RPMI8226 (cell line): ENCODE results near the gene DIP2C.

ENCODE experiments used
- DNase-seq: peaks from one replicate; pipeline ENCODE4 v3.0.0-alpha.2; 2015

DIP2C gene

DNA sequence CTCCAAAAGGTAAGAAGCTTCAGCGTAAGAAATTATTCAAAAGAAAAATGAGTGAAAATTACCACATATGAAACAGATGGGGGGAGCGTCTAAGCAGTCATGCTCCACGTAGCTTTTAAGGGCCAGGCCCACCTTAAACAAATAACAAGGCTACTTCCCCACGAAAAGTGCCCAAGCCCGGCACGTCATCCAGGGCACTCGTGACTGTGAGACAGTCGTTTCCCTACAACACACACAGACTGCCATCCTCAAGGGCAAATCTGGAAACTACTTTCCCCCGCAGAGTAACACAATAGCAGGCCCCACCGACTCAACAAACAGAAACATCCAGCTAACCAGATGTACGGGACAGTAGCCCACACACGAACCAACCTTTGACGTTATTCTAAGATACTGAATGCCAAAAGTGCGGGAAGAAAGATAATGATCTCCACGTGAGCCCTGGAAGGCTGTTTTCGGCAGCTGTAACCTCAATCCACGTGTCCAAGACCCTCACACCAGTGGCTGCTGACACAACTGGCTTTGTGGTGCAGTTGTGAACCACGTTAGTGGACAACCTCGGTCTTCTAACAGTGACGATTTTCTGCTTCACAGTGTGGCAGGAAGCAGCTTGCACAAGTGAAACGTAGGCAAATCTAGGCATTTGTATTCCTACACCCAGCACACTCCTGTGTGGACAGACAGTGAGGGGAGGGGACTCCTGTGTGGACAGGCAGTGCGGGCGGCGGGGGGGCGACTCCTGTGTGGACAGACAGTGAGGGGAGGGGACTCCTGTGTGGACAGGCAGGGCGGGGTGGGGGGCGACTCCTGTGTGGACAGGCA is 302.5 kb downstream of the DIP2C start:
- no peak for DNase-seq

DNA sequence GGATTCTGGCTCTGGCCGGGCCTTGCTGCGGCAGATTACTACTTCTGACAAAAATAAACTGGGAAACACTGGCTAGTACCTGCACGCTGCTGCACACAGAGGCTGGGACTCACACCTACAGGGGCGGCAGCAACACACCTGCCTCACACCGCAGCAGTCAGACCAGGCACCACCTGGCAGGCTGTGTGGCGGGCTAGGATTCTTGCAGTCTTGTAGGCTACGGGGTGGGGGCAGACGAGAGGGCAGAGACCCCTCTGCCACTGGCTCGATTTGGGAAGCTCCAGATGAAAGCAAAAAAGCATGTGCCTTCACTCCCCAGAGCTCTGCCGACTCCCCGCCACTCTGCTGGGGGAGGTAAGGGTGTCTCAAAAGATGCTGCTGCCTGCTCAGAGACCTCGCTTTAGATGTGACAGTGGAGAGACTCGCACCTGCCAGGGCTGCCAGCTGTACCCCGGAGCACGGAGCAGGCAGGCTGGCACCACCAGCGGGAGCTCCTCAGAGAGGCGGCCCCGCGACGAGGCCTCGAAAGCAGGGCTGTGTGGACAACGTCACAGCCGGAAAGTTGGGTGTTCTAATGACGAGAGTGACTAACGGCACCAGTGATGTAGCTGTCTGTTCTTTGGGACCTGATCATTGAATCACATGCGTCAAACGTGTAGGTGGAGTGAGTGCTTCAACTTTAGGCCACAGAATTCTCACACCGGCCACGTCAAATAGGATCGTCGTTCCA is 303.7 kb downstream of the DIP2C start:
- no peak for DNase-seq

DNA sequence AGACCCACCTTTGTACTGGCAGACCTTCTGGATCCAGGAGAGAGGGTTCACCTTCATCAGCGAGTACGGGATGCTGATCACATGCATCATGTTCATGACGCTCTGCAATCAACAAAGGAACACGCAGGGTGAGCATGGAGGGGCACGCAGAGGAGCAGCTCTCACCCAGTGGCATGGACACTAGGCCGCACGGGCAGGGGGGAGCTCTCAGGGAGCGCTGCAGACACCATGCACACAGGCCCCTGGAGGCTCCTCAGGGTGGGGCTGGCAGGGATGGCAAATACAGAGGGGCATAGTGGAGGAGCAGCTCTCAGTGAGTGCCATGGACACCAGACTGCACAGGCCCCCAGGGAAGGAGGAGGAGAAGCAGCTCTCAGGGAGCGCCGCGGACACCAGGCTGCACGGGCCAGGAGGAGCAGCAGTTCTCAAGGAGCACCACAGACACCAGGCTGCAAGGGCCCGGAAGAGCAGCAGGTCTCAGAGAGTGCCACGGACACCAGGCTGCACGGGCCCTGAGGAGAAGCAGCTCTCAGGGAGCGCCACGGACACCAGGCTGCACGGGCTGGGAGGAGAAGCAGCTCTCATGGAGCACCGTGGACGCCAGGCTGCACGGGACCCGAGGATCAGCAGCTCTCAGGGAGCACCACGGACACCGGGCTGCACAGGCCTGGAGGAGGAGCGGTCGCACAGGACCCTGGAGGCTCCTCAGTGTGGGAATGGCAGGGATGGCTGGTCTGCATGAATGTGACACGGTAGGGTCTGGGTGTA is 304.7 kb downstream of the DIP2C start:
- no peak for DNase-seq

DNA sequence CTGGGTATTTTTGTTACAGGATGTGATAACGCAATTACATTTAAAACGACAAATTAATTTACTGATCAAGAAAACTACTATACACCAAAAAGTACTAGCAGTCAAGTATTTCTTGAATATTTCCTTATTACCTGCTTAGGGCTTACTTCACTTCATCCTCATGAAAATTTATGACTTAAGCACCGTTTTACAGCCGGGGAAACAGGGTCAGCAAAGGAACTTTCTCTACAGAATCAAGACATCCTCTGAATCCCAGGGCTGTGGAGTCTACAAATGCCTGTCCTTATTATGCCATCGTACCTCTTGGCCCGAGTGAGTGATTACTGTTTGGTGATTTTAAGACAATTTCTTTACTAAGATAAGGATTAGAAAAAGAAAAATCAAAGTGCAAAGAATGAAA is 305.9 kb downstream of the DIP2C start:
- no peak for DNase-seq

DNA sequence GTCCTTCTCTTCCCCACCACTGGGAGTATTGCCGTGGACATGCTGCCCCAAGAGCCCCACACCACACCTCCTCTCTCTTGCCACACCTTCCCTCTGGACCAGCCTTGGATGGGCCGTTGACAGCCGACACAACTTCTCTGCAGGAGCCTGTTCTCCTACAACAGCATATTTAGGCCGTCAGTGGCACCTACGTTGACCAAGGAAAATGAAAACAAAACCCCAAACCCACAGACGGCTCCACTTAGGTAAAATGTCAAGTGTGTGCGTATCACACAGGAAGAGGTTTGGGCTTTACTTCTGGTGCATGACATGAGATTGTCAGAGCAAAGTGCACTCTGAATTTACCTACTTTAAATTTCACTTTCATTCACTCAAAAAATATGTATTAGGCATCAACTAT is 307.7 kb downstream of the DIP2C start:
- no peak for DNase-seq

DNA sequence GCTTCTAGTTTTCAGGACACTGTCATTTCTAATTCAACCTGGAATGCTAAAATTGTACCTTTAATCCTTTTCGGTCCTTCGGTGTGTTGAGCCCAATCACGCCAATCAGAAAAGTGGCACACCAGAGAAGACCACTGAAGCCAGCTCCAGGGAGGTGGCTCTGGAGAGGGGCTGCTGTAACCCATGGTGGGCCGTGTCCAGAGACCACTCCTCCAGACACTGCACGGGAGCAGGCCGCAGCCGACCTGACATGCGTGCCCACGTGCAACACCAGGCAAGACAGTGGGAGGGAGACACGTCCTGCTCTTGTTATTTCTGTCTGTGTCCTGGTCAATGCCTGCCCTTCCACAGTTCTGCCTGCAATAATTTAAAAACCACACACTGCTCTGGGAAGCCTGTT is 308.1 kb downstream of the DIP2C start:
- no peak for DNase-seq

DNA sequence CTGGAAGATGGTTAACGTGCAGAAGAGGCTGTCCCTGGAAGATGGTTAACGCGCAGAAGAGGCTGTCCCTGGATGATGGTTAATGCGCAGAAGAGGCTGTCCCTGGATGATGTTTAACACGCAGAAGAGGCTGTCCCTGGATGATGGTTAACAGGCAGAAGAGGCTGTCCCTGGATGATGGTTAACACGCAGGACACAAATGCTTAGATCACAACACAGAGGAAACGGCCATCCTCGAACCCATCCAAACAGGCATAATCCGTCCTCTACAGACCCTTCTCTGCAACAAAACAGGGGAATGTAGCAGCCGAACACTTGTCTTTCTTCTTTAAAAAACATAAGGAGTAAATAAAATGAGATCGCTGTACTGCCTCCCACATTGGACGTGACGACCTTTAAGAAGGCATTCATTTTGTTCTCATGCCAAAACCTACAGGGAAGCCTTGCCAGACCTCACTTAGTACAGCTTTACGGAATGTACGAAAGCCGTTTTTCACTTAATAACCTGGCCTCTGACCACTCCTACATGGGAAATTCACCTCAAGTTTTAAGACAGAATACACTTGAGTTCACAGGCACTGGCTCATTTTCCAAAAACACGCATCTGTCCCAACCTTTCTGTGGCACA is 309.0 kb downstream of the DIP2C start:
- no peak for DNase-seq

DNA sequence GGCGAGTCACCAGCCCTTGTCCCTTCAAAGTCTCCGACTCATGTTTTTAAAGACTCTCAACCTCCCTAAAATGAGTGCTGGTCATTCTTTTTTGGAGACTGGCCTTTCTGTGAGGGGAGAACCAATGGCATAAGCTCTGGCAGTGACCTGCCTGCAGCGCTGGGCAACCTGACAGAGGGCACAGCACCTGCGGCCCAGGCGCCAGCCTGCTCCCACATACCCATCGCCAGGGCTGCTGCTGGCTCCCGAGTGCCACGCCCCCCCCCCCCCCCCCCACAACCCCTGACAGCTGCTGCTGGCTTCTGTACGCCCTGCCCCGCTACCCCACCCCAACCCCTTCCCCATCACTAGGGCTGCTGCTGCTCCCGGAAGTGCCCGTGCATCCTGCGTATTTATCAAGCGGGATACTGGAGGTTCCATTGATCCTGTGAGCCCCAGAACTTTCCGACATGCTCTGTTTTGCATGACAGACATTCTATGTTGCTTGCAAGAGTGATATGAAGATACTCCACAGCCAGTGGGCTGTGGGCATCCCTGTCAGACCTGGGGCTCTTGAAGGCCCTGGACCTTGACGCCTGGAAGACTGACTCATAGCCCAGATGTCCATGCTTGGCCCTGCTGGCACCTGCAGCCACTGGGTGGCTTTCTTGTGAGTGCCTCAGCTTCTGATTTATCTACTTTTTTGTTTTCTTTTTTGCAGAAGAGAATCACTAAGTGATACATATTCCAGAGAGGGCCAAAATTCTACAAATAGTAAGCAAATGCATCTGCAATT is 310.4 kb downstream of the DIP2C start:
- DNase-seq: no peak

DNA sequence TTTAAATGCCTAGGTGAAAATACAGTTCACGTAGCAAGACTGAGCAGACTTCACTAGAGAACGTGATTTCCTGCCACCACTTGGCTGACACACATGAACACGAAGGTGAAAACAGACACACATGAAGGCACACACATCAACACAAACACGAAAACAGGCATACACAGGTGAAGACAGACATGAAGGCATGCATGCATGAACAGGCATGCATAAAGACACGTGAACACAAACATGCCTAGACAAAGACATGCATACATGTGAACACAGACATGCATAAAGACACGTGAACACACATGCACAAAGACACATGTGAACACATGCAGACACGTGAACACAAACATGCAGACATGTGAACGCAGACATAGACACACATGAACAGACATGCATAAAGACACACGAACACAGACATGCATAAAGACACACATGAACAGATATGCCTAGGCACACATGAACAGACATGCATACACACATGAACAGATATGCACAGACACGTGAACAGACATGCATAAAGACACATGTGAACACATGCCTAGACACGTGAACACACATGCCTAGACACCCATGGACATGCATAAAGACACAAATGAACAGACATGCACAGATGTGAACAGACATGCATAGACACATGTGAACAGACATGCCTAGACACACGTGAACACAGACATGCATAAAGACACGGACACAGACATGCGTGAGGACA is 311.1 kb downstream of the DIP2C start:
- DNase-seq: no peak

DNA sequence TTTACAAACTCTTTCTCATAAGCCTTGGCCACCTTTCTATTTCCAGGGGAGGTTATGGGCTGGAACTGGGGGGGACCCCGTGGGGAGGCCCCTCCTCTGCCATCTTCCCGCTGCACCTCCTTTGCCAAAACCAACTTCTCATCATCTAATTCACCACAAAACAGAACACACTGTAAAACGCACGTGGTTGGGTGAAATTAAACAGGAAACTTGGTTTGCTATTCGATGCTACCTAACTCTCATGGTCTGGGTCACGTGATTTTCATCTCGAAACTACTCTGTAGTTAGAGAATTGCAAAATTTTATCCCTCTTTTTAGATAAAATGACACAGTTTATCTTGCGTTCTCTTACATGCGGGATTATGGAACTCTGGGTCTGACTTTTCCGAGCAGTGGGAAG is 312.2 kb downstream of the DIP2C start:
- no peak for DNase-seq

DNA sequence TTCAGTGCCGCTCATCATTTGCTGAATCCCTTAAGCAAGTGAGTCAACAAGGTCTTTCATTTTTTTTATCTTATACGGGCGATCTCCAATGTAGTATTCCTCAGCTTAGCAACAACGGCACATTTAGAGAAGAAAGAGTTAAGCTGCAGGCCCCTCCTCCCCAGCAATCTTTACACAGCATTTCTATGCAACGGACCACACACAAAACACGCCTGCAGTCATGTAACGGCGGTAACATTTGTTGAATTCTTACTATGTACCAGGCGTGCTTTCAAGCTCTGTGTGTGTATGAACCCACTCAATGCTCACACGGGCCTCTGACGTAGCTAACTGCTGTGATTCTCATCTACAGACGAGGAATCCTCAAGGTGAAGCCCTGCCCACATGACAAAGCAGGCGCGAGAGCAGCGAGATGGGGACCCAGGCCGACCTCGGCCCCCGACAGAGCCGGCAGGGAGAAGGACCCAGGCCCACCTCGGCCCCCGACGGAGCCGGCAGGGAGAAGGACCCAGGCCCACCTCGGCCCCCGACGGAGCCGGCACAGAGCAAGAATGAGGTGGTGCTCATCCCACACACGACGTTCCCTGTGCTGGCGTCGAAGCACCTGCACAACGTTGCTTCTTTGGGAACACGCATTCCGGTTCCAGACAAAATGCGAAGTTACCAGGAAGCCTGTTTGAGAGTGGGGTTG is 313.5 kb downstream of the DIP2C start:
- no peak for DNase-seq

DNA sequence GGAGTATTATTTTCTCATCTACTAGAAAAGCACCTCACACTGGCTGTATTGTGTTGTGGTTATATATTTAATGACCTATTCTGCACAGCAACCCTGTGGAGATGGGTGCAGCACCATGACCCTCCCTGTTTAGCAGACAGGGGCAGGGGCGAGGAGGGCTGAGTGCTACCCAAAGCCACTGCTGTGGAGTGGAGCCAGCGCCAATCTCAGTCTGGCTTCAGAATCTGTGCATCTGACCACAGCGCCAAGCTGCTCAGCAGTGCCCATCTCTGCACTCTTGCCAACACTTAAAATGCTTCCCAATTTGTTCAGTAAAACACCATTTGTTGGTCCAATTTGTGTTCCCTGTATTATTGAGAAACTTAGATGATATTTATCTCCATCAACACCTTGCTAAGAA is 315.1 kb downstream of the DIP2C start:
- DNase-seq: no peak

DNA sequence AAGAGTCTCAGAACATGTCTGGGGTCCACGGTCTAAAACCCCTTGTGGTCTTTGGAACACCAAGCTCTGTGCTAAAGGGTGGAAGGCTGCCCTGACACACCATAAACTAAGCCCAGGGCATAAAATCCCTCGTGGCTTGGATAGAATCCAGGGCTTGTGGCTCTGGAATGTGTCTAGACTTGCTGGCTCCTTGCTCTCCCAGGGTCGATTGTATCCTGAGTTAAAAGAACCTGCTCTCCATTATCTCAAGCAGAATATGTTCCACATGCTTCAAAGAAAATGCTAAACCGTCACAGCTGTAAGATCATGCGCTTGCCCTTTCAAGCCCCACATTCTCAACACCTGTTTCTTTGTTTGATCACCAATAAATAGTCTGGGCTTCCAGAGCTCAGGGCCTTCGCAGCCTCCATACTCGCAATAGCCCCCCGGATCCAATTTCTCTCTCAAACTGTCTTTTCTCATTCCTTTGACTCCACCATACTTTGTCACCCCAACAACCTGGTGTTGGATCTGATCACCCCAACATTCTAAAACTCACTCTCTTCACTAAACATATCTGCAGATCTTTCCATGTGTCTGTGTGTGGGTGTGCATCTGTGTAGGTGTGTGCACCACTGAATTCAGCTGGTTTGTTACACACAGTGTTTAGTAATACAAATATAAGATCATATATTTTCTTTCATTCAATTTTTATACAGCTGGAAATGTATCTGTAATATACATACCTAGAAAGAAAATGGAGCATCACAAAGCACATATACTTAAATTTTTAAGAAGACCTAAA is 315.8 kb downstream of the DIP2C start:
- DNase-seq: no peak

DNA sequence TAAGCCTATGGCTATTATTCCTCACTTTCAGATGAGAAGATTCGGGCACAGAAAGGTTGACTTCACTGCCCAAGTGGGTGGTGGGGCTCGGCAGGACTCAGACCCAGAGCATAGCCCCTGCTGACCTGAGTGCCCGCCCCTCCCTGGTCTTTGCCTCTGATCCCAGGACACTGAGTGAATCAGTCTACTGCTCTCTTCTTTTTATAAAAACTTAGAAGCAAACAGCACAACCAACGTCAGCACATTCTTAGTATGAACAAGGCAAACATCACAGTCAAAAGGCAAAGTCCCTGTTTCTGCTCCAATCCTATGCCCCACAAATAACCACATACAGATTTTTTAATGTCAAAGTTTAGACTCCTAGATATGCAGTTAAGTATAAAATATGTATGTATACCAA is 316.5 kb downstream of the DIP2C start:
- DNase-seq: no peak

DNA sequence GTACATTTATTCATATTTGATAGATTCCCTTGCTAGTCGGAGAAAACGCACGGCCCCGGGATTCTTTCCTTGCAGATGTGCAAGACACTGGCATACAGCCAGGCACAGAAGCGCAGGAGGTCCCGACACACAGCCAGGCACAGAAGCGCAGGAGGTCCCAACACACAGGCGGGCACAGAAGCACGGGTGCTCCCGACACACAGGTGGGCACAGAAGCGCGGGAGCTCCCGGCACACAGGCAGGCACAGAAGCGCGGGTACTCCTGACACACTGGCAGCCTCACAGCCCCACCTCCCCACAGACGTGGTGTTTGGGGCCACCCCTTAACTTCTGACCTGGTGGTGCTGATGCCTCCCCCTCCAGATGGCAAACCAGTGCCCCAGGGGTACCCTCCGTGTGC is 316.9 kb downstream of the DIP2C start:
- DNase-seq: no peak

DNA sequence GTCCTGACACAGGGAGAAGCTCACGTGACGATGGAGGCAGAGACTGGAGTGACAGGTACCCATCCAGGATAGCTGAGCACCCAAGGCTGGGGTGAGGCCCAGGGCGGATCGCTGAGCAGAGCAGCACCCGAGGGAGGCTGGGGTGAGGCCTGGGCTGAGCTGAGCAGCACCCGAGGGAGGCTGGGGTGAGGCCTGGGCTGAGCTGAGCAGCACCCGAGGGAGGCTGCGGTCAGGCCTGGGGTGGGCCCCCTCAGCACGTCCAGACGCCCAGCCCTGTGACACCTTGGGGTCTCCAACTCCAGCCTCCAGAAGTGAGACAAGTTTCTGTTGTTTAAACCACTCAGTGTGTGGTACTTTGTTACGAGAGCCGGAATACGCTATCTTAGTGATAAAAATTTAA is 318.0 kb downstream of the DIP2C start:
- DNase-seq: no peak

DNA sequence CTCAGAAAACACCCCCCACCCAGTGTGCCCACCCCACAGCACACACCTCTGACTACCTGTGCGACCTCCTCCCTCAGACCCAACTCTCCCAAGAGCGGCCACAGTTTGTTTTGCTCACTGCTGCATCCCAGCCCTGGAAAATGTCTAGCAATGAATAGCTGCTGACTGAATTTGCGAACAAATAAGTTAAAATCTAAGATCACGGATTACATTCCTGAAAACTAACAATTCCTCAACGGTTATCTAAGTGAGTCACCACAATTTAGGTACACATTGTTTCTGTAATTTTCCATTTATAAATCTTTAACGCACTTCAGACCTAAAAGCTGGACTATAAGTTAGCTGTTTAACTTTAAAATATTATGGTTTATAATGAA is 319.0 kb downstream of the DIP2C start:
- DNase-seq: no peak

DNA sequence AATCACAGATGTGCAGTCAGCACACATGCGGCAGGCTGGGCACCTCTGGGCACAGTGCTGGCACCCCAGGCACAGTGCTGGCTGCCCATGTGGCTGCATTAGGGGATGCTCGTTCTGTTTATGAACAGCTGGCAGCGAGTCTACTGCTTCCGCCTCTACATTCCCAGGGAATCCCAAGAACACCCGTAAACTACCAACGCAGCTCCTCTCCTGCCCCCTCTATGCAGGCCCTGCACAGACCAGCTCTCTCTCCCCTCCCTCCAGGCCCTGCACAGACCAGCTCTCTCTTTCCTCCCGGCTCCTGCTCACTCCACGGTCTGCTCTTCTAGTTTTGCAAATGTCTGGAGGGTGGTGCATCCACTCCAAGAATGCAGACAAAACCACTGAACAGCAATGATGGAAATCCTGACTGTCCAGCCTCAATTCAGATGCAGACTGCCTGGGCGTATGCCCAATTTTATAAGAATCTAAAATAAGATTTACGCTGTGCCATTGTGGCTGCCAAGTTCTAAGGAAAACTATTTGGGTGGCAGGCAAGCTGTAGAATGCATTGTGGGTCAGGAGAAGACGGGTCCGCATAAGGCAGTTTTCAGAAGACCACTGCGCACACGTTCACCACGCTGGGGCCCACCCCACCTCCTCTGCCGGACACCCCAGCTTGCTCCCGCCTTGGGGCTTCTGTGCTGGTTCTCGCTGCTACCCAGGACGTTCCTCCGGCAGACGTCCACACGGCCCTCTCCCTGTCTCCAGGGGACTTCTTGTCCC is 319.6 kb downstream of the DIP2C start:
- DNase-seq: no peak

DNA sequence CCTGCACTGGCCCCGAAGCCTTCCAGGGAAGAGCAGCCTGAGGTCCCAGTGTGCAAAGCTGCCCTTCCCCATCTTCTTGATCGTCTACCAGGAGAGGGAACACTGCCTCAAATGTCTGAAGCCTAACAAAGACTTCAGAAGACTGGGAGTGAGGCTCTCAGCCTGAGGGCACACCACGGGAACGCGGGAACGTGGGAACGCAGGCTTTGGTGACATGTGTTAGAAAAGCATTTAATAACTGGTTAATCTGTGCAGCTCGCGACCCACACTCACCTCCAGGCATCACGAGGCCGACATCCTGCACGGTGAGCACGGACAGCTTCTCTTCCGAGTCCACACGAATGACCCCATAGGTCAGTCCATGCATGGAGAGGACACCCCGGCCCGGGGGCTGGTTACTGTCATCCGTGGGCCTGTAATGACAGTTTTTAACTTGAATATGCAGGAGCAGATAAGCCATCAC is 320.2 kb downstream of the DIP2C start:
- DNase-seq: no peak
